Left hindlimb (tissue), 1 donor: ENCODE results near the gene ACOXL.

Experiments used
- DNase-seq: peaks from one replicate; pipeline ENCODE4 v3.0.0-alpha.2; 2018

The ACOXL gene

DNA sequence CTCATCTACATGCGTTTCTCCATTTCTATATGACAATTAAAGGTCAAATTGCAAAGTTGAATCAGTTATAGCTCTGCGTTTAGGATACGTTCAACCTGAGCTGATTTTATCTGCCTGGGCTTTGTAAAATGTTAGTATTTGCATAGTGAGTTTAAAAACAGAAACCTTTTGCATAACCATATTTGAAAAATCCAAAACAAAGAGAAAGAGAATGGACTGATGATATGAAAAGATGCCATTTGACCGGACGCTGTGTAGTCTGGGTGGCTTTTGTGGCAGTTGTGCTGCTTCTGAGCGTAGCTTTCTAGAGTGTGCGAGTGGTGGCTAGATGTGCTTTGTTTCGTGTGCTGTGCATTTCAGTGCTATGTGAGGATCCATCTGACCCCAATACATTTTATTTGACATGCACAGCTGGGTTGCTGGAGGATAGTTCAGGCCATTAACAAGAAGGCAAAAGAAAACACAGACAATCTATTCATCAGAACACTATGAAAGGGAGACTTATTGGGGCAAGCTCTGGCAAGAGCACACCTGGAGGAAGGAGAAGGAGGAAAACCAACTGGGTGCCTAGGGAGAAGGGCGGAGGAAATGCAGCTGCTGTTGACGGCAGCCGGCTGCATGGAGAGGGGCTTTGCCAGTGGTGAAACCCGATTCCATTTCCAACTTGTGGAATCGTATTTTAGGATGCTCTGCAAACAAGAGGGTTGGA lies 126.8 kb downstream of the ACOXL start:
- DNase-seq: no peak

DNA sequence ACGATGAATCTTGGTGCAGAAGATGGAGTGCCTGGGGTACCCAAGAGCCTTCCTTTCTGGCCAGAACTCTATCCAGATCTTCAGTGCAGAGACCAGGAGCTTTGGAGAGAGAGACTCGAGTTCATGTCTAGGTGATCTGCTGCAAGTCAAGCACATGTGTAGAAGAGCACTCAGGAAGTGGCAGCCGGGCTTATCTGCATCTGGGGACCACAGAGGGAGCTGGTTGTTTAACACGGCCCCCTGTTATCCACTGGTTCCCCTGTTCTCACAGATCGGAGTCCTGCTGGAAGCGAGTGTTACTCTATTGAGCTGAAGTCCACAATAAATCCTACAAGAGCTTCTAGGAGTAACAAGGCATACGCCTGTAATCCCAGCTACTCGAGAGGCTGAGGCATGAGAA lies 128.3 kb downstream of the ACOXL start:
- no peak for DNase-seq

DNA sequence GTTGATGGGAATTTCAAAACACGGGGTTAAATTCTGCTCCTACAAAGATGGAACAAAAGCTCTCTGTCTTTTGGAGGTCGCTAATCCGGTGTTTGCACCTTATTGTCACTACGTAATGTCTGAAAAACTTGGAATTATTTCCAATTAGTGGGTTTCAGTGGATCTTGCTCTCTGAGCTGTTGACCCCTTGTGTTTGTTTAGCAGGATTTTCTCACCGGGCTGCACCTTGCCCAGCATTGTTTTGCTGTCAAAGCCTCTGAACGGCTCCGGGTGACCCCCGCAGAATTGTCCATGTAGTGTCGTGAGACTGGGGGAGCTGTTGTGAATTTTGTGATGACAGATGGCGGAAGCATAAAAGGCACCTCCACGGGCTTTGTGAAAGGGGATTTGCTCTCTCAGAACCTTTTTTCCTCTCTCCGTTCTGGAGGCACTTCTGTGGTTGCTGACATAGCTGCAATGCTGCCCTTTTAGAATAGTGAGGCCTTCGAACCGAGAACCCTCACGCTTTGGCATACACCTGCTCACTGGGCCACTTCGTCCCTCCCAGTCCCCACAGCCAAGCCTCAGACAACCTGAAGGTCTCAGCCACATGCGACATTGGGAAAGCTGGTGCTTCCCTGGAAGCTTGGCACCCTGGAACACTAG lies 129.4 kb downstream of the ACOXL start:
- no peak for DNase-seq

DNA sequence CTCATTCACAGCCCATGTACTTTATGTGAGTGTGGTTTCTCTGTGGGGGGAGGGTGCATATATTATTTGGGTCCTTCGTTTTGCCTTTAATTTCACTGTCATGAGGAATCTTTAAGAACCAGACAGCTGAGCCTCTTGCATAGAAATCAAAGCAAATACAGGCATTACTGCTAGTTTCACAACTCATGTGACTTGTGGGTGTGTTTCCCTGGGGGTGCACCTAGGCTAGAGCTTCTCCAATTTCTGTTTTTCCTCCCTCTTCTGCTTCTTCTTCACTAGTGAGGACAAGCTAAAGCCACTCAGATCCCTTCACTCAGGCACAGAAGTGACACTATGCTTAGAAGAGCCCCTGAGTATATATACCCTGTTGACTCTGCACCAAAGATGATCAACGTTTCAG lies 131.4 kb downstream of the ACOXL start:
- no peak for DNase-seq

DNA sequence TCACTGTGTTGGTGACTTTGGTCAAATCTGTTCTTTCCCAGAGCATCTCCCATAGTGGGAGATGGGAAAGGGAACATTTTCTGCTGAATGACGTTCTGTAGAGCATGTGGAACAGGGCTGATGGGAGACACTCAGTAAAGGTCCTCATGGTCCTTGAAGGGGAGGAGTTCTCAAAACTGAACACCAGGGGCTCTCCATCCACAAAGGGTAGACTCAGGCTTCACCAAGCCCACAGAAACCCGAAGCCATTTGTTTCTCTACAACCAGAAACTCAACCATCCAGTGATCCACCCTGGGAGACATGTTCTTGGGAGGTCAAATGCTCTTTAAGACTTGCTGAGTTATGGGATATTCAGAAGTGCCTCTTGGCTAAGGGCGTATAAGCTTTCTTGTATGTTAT lies 131.8 kb downstream of the ACOXL start:
- no peak for DNase-seq

DNA sequence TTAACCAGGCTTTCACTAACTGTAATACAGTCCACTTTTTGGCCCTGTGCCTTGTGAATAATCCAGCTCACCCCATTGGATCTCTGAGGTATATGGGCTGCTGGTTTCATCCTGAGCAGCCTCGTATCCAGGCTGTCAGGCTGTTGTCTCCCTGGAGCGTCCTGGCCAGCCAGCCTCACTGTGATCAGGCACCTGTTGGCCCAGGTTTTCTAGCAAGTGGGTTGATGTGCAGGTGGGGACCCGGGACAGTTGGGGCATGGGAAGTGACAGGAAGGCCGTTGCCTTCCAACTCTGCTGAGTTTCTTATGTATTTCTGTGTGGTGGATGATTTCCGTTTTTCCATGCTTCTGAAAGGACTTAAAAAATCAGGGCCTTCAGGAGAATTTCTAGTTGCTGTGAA lies 132.4 kb downstream of the ACOXL start:
- no peak for DNase-seq

DNA sequence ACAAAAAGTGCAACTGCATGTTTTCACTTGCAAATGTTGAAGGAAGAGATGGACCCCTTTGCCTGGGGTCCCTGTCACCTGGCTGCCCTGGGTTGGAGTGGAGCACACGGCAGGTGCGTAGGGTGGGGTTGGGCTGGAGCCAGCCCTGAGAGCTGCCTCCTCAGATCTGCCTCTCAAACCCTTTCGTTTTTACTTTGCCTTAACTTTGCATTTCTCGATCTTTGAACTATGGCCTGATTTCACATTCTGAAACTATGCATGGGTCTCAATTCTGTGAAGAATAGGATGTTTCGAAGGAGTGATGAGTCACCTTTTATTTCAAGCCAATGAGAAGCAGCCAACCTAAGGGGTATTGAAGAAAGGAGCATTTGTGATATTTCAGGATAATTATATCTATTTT lies 132.8 kb downstream of the ACOXL start:
- no peak for DNase-seq

DNA sequence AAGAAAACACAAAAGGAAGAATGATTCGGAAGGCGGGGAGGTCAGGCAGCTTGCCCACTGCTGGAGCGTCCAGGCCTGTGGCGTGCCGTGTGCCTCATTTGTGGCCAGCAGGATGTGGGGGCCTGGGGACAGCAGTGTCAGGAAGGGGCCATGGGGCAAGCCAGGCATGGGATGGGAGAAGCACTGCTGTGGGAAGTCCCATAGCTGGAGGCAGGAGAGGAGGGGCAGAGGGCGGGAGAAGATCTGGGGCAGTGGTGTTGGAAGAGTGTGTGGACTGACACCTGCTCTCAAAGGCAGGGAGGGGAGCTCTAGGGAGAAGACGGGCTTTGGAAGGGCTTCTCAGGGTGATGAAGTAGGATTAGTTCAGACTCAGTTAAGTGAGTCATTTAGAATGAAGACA lies 133.7 kb downstream of the ACOXL start:
- DNase-seq: no peak

DNA sequence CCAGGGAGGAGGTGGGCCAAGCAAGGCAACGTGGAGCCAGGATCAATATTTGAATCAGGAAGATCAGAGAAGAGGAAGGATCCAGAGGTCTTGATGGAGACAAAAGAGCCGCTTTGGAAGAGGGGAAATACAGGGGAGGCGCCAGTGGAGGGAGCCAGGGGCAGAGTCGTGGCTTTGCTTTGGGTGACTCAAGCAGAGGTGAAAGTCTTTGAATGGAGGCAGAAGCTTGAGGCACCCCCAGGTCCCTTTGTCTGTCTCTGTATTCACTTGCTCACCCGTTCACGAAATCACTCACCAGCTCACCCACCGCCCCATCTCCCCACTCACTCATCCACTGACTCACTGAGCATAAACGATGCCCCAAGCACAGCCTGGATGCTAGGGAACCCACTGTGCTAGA lies 134.1 kb downstream of the ACOXL start:
- no peak for DNase-seq

DNA sequence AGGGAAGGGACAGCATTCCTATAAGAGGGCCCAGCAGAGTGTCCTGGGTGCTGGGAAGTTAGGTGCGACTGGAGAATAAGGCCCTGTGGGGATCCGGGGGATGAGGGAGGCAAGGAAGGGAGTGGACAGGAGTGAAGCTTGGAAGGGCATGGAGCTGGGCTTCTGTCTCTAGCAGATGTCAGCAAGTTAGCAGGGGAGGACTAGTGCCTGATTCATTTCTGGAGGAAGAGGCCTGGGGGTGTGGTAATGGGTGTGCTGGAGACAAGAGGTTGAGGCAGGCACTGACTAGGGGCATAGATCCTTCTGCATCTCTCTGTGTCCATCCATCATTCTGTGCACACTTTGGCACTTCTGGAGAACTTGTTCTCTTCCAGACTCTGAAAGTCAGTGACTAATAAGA lies 134.7 kb downstream of the ACOXL start:
- no peak for DNase-seq

DNA sequence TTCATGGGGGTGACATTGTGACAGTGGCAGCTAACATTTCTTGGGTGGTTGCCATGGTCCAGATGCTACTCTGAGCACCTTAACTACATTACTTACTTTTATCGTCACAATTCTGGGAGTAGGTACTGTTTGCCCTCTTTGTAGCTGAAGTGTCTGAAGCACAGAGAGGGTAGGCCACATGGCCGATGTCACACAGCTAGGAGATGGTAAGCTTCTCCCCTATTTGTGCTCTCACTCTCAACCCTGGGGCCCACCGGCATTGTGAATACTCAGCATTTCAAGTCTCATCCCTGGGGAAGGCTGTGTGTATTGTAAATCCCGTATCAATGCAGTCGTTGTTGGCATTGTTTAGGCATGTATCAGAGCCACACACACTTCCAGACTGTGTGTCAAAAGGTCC lies 136.6 kb downstream of the ACOXL start:
- DNase-seq: no peak

DNA sequence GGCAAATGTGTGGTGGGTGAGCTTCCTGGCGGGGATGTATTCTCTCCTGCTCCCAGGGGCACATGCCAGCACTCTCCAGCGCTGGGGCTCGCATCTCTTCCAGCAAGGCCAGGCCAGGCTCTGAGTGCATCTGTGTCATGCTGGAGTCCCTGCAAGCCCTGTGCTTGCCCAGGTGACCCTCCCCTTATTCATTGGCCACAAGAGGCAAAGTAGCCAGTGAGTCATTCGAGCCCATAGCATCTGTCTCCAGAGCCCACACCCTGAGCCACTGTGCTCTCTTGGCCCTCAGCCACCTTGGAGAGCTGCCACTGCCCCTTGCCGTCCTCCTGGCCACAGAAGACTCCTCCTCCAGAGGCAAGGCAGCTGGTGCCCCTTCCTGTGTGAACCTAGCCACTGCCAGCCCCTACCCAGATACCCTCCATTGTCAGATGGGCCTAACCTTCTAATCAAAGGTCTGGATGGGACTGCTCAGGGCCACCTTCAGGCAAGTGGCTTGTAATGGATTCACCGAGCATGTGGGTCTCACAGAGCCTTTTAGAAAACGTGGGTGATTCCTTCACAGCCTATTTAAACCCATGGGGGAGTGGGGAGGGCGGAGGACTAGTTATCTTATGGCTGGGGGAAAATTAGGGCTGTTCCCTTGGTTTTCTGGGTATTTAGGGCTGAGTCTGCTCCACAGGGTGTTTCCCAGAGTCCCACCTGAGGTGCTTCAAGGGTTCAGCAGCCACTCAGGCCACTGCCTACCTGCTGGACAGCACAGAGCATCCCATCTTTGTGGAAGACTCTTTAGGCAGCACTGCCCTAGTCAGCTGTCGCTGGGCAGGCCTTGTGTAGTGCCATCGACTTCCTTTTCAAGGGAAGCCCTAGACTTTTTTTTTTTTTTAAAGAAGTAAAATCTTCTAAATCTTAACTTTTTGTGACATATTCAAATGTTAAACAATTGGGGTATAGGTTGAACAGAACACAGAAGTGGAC lies 137.4 kb downstream of the ACOXL start:
- DNase-seq: no peak

DNA sequence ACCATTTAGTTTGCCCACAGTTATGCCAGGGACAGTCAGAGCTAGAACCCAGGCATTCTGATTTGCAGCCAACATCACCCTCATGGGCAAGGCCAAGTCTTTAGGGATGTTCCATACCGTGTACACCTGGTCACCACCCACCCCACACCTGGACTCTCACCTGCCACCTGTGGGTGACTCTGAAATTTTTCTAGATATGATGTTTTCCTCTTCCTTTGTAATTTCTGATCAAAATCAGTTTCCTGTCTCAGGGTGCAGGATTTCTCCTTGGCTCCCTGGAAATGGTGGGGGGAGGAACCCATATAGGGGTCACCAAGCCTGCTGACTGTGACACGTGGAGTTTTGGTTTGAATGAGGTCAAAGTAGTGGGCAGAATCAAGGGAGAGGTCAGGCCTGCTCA lies 138.2 kb downstream of the ACOXL start:
- DNase-seq: no peak

DNA sequence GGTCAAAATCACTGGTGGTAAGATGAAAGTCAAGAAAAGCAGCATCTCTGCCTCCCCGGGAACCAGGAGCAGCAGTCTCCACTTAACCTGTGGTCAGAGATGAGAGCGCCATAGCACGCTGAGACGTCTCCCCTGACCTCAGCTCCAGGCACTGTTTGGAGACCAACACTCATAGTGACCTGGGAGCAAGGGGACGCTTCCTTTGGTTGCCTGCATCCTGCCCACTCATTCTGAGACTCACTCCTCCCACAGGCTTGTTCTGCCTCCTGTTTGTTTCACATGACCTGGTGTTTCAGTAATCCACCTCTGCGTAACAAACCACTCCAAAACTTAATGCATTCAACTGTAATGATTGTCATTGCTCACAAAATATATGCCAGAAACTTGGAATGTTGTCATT lies 139.3 kb downstream of the ACOXL start:
- DNase-seq: no peak

DNA sequence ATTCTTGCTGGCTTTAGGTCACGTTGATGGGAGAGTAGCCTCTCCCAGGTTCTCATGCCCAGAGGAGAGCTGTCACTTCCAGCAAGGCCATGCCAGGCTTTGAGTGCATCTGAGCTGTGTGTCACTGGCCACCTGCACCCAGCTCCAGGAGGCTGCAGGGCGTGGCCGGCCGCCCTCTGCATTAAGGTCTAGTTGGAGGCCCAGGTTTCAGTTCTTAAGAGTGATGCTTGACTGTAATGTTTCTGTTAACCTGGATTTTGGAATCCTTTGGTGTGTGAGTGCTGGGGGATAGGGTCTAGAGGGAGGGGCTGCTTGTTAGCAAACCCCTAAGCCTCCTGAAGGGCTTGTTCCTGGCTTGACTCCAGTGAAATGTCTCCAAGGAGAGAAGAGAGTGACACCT lies 140.1 kb downstream of the ACOXL start:
- DNase-seq: no peak

DNA sequence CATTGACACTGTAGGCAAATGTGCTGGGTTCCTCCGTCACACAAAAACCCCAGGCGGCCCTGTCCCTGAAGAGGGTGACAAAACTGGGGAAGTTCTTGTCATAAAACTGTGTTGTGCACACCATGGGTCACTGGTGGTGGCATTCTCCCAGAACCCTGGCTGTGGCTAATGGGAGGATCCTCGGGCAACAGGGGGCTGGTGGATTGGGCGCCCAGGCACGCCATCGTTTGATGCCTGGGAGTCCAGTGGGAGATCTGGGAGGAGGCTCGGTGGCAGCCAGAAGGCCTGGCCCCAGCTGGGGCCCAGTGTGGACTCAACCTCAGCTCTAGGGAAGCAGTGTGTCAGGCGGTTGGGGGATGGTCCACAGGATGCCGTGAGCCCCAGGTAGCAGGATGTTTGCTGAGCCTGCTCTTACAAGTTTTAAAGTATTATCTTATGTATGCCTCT lies 140.7 kb downstream of the ACOXL start:
- DNase-seq: no peak

DNA sequence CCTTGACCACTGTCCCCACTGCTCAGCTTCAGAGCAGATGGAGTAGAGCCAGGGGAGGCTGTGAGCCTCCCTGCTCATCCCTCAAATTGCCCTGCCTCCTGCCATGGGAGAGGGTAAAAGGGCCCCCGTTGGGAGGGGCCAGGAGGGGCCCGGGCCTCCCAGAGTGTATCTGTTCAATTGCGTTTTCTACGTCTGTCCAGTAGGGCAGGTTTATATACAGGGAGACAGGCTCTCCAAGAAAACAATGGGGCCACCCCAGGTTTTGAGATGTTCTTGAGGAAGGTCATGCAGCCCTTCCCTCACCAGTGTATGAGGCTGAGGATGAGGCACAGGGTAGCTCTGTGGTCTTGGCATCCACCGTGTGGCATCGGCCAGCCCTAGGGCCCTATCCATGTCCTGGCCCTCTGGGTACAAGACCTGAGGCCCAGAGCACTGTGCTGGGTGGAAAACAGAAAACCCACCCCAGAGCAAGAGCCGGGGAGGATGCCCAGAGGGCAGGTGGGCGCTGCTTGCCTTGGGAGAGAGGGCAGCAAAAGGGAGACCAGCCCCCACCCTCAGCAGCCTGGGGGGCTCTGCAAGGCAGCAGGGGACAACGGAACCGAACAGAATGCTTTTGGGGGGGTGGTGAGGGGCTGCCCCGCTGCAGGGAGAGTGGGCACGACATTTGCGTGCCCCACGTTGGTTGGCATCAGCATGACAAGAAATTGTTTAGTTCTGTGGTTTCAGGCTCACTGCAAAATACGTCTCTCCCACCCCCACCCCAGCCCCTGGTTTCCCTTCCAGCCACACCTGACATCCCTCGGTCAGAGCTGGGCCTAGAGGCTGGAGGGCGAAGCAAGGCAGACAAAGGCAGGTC lies 141.5 kb downstream of the ACOXL start:
- no peak for DNase-seq

DNA sequence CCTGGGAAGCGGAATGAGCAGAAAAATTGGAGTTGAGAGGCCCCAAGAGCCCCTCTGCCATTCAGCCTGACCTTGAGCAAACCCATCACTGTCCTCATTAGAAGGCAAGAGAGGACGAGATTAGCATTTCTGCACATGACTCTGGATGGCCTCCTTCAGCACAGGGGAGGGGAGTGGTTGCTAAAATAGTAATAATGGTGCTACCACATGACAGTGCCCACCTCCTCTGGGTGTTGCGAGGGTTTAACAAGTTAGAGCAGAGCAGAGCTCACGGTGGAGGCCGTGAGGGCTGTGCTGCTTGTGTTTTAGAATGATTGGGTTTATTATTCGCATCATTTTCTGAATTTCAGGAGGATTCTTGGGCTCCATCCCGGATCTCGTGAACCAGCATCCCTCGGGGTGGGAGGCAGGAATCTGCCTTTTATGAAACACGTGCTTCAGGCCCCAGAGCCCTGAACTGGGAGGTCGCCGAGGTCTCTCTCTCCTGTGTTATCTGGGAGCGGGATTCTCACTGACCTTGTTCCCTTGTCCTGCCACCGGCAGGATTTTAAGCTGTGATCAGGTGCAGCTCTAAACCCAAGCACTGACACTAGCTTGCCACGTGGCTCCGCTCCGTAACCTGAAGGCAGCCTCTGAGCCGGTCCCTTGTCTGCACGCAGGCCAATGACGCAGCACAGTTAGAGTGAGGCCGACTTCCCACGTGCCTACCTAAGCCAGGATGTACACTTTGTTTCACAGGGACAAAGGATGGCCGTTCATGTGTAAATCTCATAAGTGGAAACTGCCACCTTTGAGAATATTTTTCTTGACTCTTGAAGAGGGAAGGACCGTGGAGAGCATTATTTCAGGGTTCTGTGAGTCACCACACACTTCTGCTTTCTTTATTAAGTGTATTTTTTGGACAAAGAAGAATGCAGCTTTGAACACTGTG lies 142.3 kb downstream of the ACOXL start:
- no peak for DNase-seq

DNA sequence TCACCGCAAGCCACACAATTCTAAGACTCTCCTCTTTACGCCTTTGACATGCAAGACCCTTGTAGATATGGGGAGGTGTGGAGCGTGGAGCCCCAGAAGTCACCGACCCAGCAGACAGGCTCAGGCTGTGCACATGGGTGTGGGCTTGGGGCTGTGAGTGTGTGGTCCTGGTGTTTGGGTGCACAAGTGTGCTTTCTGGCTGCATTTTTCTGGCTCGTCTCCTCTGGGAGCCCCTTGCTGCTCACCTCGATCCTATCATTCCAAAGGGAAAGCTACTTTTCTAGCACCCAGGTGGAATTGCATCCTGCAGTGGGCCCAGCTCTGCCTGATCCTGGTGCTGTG lies 143.0 kb downstream of the ACOXL start:
- DNase-seq: no peak

DNA sequence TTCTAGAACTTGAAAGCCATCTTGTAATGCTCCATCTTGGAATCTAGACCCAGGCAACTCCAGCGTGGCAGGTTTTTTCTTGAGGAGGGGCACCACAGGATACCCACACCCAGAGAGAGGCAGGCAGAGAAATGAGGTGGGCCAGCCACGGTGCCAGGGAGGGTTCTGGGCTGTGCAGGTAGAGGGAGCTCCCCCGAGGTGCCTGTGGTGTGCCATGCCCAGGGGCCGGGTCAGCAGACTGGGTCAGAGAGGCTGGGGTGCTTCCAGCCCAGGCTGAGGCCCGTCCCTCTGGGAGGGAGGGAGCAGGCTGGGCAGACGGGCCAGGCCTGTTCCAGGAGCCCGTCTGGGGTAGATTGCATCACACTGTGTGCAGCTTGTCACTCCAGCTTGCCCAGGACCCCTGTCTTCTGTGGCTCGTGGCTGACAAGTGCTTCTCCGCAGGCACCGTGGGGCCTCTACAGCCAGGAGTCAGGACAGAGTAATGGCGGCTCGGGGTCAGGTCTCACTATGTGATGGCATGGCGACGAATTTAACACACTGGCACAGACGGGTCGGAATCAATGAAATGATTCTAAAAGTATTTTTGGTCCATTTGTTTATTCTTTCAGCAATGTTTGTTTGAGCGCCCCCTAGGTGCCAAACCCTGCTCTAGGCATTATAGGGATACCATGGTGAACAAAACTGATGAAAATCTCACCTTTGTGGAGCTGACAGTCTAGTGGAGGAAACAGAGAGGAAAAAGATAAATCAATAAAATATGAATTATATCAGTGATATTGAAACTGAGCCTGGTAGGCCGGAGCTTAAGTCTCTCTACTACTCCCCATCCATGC lies 144.0 kb downstream of the ACOXL start:
- DNase-seq: no peak
